ENCODE data around the gene TIAM2. TPM values are rescaled to one million over a fixed set of nuclear protein-coding genes. Genes with fewer than 3 reads are reported as not detected.

TIAM2 gene
- total RNA-seq, 4 donors from 2014 or later = 4.2 to 12.7 (median 7.5) TPM

DNA sequence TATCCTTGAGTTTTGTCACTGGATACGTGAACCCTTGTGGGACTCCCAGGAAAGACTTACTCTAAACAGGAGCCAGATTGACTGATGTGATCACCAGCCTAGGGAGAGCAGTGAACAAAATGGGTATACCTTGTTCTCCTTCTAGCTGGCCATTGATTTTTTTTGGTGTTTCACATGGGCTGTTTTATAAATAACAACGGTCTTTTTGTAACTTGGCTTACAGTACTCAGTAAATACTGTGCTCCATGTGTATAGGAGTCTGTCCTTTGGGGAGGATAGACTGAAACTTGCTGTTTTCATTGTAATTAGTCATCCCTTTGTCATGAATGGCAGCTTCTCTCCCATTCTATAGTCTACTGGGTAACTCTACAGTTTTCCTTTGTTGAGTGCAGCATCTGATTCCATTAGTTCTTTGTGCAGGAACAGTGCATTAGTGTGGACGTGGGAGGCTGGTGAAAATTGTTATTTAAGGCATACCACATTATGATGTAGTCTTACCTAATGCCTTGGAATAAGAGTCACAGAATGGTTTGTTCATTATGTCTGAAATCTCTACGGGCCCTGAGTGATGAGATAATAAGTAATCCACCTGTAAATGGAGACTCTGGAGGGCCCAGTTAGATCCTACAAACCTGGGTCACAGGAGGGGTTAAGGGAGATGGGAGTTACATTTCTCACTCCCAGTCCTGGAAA lies 89.5 kb downstream of the TIAM2 start:
- TF ChIP-seq POLR2AphosphoS5 (IDR thresholded peaks at IDR 0.05) = no peak
- TF ChIP-seq, protein P1, sequence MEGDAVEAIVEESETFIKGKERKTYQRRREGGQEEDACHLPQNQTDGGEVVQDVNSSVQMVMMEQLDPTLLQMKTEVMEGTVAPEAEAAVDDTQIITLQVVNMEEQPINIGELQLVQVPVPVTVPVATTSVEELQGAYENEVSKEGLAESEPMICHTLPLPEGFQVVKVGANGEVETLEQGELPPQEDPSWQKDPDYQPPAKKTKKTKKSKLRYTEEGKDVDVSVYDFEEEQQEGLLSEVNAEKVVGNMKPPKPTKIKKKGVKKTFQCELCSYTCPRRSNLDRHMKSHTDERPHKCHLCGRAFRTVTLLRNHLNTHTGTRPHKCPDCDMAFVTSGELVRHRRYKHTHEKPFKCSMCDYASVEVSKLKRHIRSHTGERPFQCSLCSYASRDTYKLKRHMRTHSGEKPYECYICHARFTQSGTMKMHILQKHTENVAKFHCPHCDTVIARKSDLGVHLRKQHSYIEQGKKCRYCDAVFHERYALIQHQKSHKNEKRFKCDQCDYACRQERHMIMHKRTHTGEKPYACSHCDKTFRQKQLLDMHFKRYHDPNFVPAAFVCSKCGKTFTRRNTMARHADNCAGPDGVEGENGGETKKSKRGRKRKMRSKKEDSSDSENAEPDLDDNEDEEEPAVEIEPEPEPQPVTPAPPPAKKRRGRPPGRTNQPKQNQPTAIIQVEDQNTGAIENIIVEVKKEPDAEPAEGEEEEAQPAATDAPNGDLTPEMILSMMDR (IDR thresholded peaks at IDR 0.05) = no peak
- no peak for TF ChIP-seq EP300 (IDR thresholded peaks at IDR 0.05; ENCODE audit: low read depth)
- no peak for TF ChIP-seq POLR2A (IDR thresholded peaks at IDR 0.05)
- Histone ChIP-seq H3K4me1 (no peaks in the 10 kb centered on the region), H3K9me3 (no peaks in the 10 kb centered on the region), H3K4me3 (no peak overlapping the region), H3K27me3 (no peaks in the 10 kb centered on the region), H3K36me3 (no peaks in the 10 kb centered on the region), H3K27ac (no peak overlapping the region)
- intact Hi-C loops (cut with DNase I; ENCODE audit: low total_unique reads) = no loop called here
- DNase-seq = no peak
- in situ Hi-C loops (cut with MboI; ENCODE audit: low pct_ligation_motif_present in 1 of 4, low pct_unique_long_range_greater_than_20kb in 1 of 4, low sequenced_read_pairs in 3 of 4) = no loop called here
- 87 to 100% methylated on average over 2 to 4 of the region's 4 CpGs for WGBS, 2 donors (ENCODE audit: low coverage in 1 of 2)

DNA sequence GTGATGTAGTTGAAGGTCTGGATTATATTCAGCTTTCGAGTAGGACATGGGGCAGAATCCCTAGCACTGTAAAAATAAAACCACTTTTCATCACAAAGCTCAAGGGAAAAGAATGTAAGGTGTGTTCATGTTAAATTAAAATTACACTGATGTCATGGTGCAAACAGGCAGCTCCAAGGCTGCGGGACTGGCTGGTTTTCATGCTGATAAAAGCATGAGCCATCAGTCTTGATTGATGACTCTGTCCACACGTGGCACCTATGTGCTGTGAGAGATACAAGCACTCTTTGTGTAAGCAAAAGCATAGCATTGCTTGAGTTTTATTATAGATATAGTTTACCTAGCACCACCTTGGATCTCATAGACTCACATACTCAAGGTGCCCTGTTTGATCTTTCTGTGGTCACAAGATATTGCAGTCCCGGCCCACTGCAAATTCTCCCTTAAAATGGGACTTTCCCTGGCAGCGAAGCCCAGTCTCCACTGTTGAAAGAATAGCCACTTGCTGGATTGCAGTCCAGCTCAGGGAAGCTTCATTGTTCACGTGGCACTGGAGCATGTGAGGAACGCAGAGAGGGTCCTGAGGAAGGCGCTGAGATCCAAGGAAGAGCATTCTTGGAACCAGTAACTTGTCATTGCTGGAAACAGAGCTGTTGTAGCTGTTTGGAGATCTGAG lies 90.6 kb downstream of the TIAM2 start:
- no peak overlapping the region for H3K27ac ChIP-seq
- DNase-seq = no peak
- no peaks in the 10 kb centered on the region for H3K36me3 ChIP-seq
- H3K9me3 ChIP-seq = no peaks in the 10 kb centered on the region
- 39 to 48% methylated on average over 4 to 8 of the region's 8 CpGs for WGBS, 2 donors (ENCODE audit: low coverage in 1 of 2)
- in situ Hi-C loops (cut with MboI; ENCODE audit: low pct_ligation_motif_present in 1 of 4, low pct_unique_long_range_greater_than_20kb in 1 of 4, low sequenced_read_pairs in 3 of 4) = no loop called here
- TF ChIP-seq EP300 (IDR thresholded peaks at IDR 0.05; ENCODE audit: low read depth) (no peak), POLR2A (IDR thresholded peaks at IDR 0.05) (no peak), POLR2AphosphoS5 (IDR thresholded peaks at IDR 0.05) (no peak)
- TF ChIP-seq, protein P1 (IDR thresholded peaks at IDR 0.05) = no peak
- intact Hi-C loops (cut with DNase I; ENCODE audit: low total_unique reads) = no loop called here
- H3K27me3 ChIP-seq = no peaks in the 10 kb centered on the region
- no peak overlapping the region for H3K4me3 ChIP-seq
- H3K4me1 ChIP-seq = no peaks in the 10 kb centered on the region

DNA sequence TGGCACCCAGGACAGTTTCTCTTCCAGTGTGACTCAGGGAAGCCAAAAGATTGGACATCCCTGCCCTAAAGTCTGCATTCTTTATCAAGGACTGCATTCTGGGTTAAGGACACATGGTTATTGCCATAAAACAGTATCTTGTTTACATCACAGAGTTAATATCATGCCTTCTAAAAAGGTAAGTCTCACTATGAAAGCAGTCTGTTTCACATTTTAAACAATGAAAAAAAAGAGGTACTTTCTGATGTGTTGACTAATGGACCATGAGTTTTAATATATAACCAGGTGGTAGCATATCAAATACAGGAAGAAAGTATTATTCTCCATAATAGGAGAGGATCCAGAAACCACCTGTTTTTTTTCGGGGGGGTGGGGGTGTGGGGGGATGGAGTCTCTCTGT lies 93.7 kb downstream of the TIAM2 start:
- TF ChIP-seq POLR2A (IDR thresholded peaks at IDR 0.05) = no peak
- TF ChIP-seq EP300 (IDR thresholded peaks at IDR 0.05; ENCODE audit: low read depth) = no peak
- TF ChIP-seq, protein P1 (IDR thresholded peaks at IDR 0.05) = no peak
- TF ChIP-seq POLR2AphosphoS5 (IDR thresholded peaks at IDR 0.05) = no peak
- in situ Hi-C loops (cut with MboI; ENCODE audit: low pct_ligation_motif_present in 1 of 4, low pct_unique_long_range_greater_than_20kb in 1 of 4, low sequenced_read_pairs in 3 of 4) (no loop called here), intact Hi-C loops (cut with DNase I; ENCODE audit: low total_unique reads) (no loop called here)
- Histone ChIP-seq H3K4me1 (no peaks in the 10 kb centered on the region), H3K9me3 (no peaks in the 10 kb centered on the region), H3K27me3 (no peaks in the 10 kb centered on the region), H3K4me3 (no peak overlapping the region), H3K27ac (no peak overlapping the region), H3K36me3 (no peaks in the 10 kb centered on the region)
- DNase-seq = no peak
- 80 to 85% methylated on average over 1 of the region's 1 CpG for WGBS, 2 donors (ENCODE audit: low coverage in 1 of 2)

DNA sequence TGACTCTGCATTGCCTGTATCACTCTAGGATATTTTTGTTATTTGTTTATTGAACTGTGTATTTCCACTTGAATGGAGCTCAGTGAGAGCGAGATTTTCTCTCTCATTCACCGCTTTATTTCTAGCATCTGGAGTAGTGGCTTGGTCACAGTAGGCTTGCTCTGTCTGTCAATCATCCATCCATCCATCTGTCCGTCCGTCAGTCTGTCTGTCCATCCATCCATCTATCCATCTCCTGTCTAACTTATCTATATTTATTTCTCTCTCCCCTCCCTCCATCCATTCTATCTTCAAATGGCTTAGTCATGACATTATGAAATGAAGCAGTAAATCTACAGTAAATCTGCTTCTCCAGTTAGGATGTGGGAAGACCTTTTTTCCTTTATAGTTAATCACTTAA lies 94.6 kb downstream of the TIAM2 start:
- intact Hi-C loops (cut with DNase I; ENCODE audit: low total_unique reads) (no loop called here), in situ Hi-C loops (cut with MboI; ENCODE audit: low pct_ligation_motif_present in 1 of 4, low pct_unique_long_range_greater_than_20kb in 1 of 4, low sequenced_read_pairs in 3 of 4) (no loop called here)
- Histone ChIP-seq H3K27me3 (no peaks in the 10 kb centered on the region), H3K4me1 (no peaks in the 10 kb centered on the region), H3K4me3 (no peak overlapping the region), H3K27ac (no peak overlapping the region), H3K9me3 (no peaks in the 10 kb centered on the region), H3K36me3 (no peaks in the 10 kb centered on the region)
- WGBS, 2 donors (ENCODE audit: low coverage in 1 of 2) = 89 to 100% methylated on average over 3 to 4 of the region's 4 CpGs
- TF ChIP-seq, protein P1 (IDR thresholded peaks at IDR 0.05) = no peak
- TF ChIP-seq POLR2A (IDR thresholded peaks at IDR 0.05) = no peak
- TF ChIP-seq EP300 (IDR thresholded peaks at IDR 0.05; ENCODE audit: low read depth) = no peak
- TF ChIP-seq POLR2AphosphoS5 (IDR thresholded peaks at IDR 0.05) = no peak
- DNase-seq = no peak

Measured in transverse colon (tissue), 4 donors.